SK-N-SH (cell line): ENCODE results near the gene SARS2. TPM values are rescaled to one million over a fixed set of nuclear protein-coding genes. Genes with fewer than 3 reads are reported as not detected.
"Not testable (repeated sequence)": the region's sequence is repeated elsewhere in the genome, so short reads cannot be mapped to it uniquely, and the experiment has no call there.

Experiments used
- CTCF ChIA-PET: fragments of 300-600, 350-600 bp; formaldehyde crosslinking; extraction: SDS; loops from one replicate; lab custom pipeline; 2021; lab: Yijun Ruan, JAX
- POLR2A ChIA-PET: fragments of 350-600 bp; sonication (Branson Sonifier 250); formaldehyde crosslinking; extraction: SDS; loops from one replicate; lab custom pipeline; 2020; ENCODE audit warnings: antibody characterized with exemption, inconsistent platforms; lab: Yijun Ruan, JAX
- DNase-seq: peaks from one replicate; pipeline ENCODE4 v3.0.0; 2012
- H2AFZ ChIP-seq: fragments of 200-600 bp; sonication (generic); 2 replicates; pipeline ENCODE4 v1.8.1; 2016; ENCODE audit warnings: antibody characterized with exemption, mild to moderate bottlenecking, low read depth
- H3F3A ChIP-seq: fragments of 200-600 bp; sonication (generic); replicated peaks from 2 replicates; pipeline ENCODE3; 2016; ENCODE audit warnings: antibody characterized with exemption, mild to moderate bottlenecking; ENCODE audit not compliant: insufficient read depth
- H3K27ac ChIP-seq, 2 experiments: fragments of 200-500 bp in 1 of 2; fragments of 200-600 bp in 1 of 2; sonication (Bioruptor generic) in 1 of 2; sonication (generic), shearing (Covaris generic) in 1 of 2; 2 replicates each; pipeline versions ENCODE4 v1.5.1 to v1.6.1; 2014 to 2016; ENCODE audit warnings: low read depth in 2 of 2, inconsistent platforms in 1 of 2, low read length in 1 of 2, mild to moderate bottlenecking in 1 of 2, mixed read lengths in 1 of 2
- H3K27me3 ChIP-seq: fragments of 200-600 bp; sonication (generic), shearing (Covaris generic); 2 replicates; pipeline ENCODE4 v1.6.1; 2016; ENCODE audit warnings: mixed run types; ENCODE audit not compliant: insufficient read depth
- H3K36me3 ChIP-seq, 2 experiments: fragments of 200-500 bp in 1 of 2; fragments of 200-600 bp in 1 of 2; sonication (Bioruptor generic) in 1 of 2; sonication (generic) in 1 of 2; replicated peaks in 1 of 2; 2 replicates each; pipeline versions ENCODE3 to v1.5.1; 2014 to 2016; ENCODE audit warnings: low read length in 1 of 2, mild to moderate bottlenecking in 1 of 2; ENCODE audit not compliant: insufficient read depth in 2 of 2, control insufficient read depth in 1 of 2
- H3K4me1 ChIP-seq, 2 experiments: fragments of 200-500 bp in 1 of 2; fragments of 200-600 bp in 1 of 2; sonication (Bioruptor generic) in 1 of 2; sonication (generic), shearing (Covaris generic) in 1 of 2; 2 replicates each; pipeline versions ENCODE4 v1.5.1 to v1.6.1; 2014 to 2016; ENCODE audit warnings: low read depth in 1 of 2, low read length in 1 of 2, mixed run types in 1 of 2; ENCODE audit not compliant: insufficient read depth in 2 of 2, control insufficient read depth in 1 of 2
- H3K4me2 ChIP-seq: fragments of 200-600 bp; sonication (generic), shearing (Covaris generic); 2 replicates; pipeline ENCODE4 v1.6.1; 2017; ENCODE audit warnings: mixed run types
- H3K4me3 ChIP-seq, 2 experiments: fragments of 200-500 bp in 1 of 2; fragments of 200-600 bp in 1 of 2; sonication (Bioruptor generic) in 1 of 2; sonication (generic), shearing (Covaris generic) in 1 of 2; 2 replicates each; pipeline versions ENCODE4 v1.5.1 to v1.8.1; 2014 to 2016; ENCODE audit warnings: low read depth in 2 of 2, inconsistent platforms in 1 of 2, low read length in 1 of 2, mild to moderate bottlenecking in 1 of 2, mixed read lengths in 1 of 2, moderate library complexity in 1 of 2
- H3K79me2 ChIP-seq: fragments of 200-600 bp; sonication (generic); 2 replicates; pipeline ENCODE4 v1.8.1; 2017; ENCODE audit warnings: mild to moderate bottlenecking; ENCODE audit not compliant: insufficient read depth
- H3K9ac ChIP-seq: fragments of 200-600 bp; sonication (generic); 2 replicates; pipeline ENCODE4 v1.6.1; 2017; ENCODE audit warnings: mixed run types
- H3K9me2 ChIP-seq: fragments of 200-600 bp; sonication (generic); 2 replicates; pipeline ENCODE4 v1.6.1; 2017; ENCODE audit warnings: mixed run types
- H3K9me3 ChIP-seq: fragments of 200-600 bp; sonication (generic); 2 replicates; pipeline ENCODE4 v1.6.1; 2017; ENCODE audit warnings: mixed run types, mild to moderate bottlenecking, moderate library complexity
- H4K20me1 ChIP-seq: fragments of 200-600 bp; sonication (generic); 2 replicates; pipeline ENCODE4 v1.6.1; 2017; ENCODE audit warnings: mild to moderate bottlenecking, mixed run types; ENCODE audit not compliant: insufficient read depth
- CHD2 ChIP-seq: fragments of 150-350 bp; IDR thresholded peaks from 2 replicates; pipeline ENCODE4 v1.6.1; 2018; ENCODE audit warnings: low read length; ENCODE audit not compliant: partially characterized antibody
- FOSL2 ChIP-seq: IDR thresholded peaks from 2 replicates; pipeline ENCODE4 v1.4.0; 2012; ENCODE audit warnings: low read depth, mild to moderate bottlenecking, moderate library complexity, borderline replicate concordance
- FOXJ3 ChIP-seq: sonication (generic); formaldehyde crosslinking; IDR thresholded peaks from 2 replicates; pipeline ENCODE4 v1.5.1; 2020; ENCODE audit warnings: mild to moderate bottlenecking, missing genetic modification reagents
- GABPA ChIP-seq: IDR thresholded peaks from 2 replicates; pipeline ENCODE4 v1.4.0; 2012; ENCODE audit warnings: low read depth, mild to moderate bottlenecking
- GATA2 ChIP-seq: sonication (generic); formaldehyde crosslinking; IDR thresholded peaks from 2 replicates; pipeline ENCODE4 v1.5.0; 2020; ENCODE audit warnings: mild to moderate bottlenecking, missing genetic modification reagents
- JUND ChIP-seq: IDR thresholded peaks from 2 replicates; pipeline ENCODE4 v1.4.0; 2012
- NFIC ChIP-seq: IDR thresholded peaks from 2 replicates; pipeline ENCODE4 v1.4.0; 2012; ENCODE audit warnings: borderline replicate concordance
- NRF1 ChIP-seq: IDR thresholded peaks from 2 replicates; pipeline ENCODE4 v1.6.1; 2012; ENCODE audit warnings: low read depth, mild to moderate bottlenecking, low read length
- RAD21 ChIP-seq: IDR thresholded peaks from 2 replicates; pipeline ENCODE4 v1.6.1; 2012; ENCODE audit warnings: mild to moderate bottlenecking, low read length
- RCOR1 ChIP-seq: fragments of 150-350 bp; IDR thresholded peaks from 2 replicates; pipeline ENCODE4 v1.6.1; 2017; ENCODE audit warnings: antibody characterized with exemption, low read length
- RXRA ChIP-seq: IDR thresholded peaks from 2 replicates; pipeline ENCODE4 v1.4.0; 2012; ENCODE audit warnings: low read depth, mild to moderate bottlenecking, borderline replicate concordance
- SMC3 ChIP-seq: IDR thresholded peaks from 2 replicates; pipeline ENCODE4 v1.6.1; 2012; ENCODE audit warnings: low read depth, low read length, improper control_type of control experiment
- TAF1 ChIP-seq: IDR thresholded peaks from 2 replicates; pipeline ENCODE4 v1.6.1; 2012; ENCODE audit warnings: low read depth, mild to moderate bottlenecking, low read length, moderate library complexity, borderline replicate concordance
- WGBS: methylation state at CpG from one replicate; pipeline ENCODE4 v1.1.6; 2017; ENCODE audit warnings: low lambda C conversion rate; 5-methylcytosine and 5-hydroxymethylcytosine counted together
- polyA plus RNA-seq, 3 experiments: library from polyadenylated mRNA; depleted of rRNA; stranded (reverse); fragments of >200 nt; gene quantifications; 2 replicates each; pipeline ENCODE4 v1.2.3, GENCODE V29; 2012
- TF ChIP-seq, protein P1 (sequence below): IDR thresholded peaks from 2 replicates; pipeline ENCODE4 v1.4.0; 2012; ENCODE audit warnings: low read depth
- TF ChIP-seq, protein P2 (sequence below): fragments of 150-350 bp; IDR thresholded peaks from 2 replicates; pipeline ENCODE4 v1.6.1; 2016; ENCODE audit warnings: mild to moderate bottlenecking, low read depth, low read length
- TF ChIP-seq, protein P3 (sequence below): IDR thresholded peaks from 2 replicates; pipeline ENCODE4 v1.4.0; 2012; ENCODE audit warnings: low read depth, borderline replicate concordance

SARS2 gene
- polyA plus RNA-seq, 1 of the 3 experiments (the other 2 are of a cell fraction): 36.5 TPM

DNA sequence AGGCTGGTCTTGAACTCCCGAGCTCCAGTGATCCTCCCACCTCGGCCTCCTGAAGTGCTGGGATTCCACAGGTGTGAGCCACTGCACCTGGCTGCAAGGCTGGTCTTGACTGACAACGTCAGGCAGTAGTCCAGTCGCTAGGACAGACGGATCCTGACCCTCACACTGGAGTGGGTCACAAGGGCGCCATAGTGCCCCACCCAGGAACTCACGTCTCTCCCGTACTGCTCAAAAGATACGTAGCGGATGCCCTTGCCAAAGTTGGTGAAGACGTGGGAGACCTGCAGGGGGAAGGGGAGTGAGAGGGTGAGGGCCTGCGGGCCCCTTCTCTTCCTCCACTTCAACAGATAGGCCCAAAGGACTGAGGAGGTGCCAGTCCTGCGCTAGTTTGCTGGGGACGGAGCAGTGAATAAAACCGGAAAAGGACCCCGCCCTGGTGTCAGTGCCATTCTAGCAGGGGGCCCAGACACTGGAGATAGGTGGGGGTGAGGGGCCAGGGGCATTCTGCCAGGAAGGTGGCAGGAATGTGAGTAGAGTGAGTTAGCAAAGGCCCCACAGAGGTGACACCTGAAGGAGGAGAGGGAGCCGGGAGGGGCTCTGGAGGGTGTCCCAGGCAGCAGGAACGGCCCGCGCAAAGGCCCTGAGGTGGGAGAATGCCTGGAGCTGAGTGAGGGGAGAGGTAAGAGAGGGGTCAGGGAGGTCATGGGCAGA, 12.1 kb upstream of the SARS2 start:
- H3K9me2 ChIP-seq: no peaks in the 10 kb centered on the region
- H4K20me1 ChIP-seq: no peaks in the 10 kb centered on the region
- H3K27me3 ChIP-seq: no peaks in the 10 kb centered on the region
- H3K27ac ChIP-seq: no peak overlapping the region
- H3K4me1 ChIP-seq: peaks cover 7 to 12% of the 10 kb centered on the region in 2 experiments; a peak in 2 of 4 replicates
- H3K4me2 ChIP-seq: no peak overlapping the region
- ChIA-PET CTCF (interaction anchor here (1.0 kb wide), 1 partner anchor 73 kb away, joined by 3 read pairs; no protein-coding TSS in a partner anchor), POLR2A (interaction anchor here (1.0 kb wide), 1 partner anchor 12 kb away, joined by 3 read pairs; the partner anchor contains the start of genes MRPS12 and SARS2)
- peaks cover 10% of the 10 kb centered on the region for H3F3A ChIP-seq
- no peaks in the 10 kb centered on the region for H3K9me3 ChIP-seq
- H3K36me3 ChIP-seq: peaks cover 5 to 15% of the 10 kb centered on the region in 2 experiments
- TF ChIP-seq SMC3 (no peak), RXRA (no peak), GATA2 (CRISPR knock-in tag) (no peak), CHD2 (no peak), RAD21 (no peak), TAF1 (no peak), JUND (no peak), NFIC (no peak), FOXJ3 (CRISPR knock-in tag) (no peak)
- TF ChIP-seq, protein P1, sequence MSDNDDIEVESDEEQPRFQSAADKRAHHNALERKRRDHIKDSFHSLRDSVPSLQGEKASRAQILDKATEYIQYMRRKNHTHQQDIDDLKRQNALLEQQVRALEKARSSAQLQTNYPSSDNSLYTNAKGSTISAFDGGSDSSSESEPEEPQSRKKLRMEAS: no peak
- H2AFZ ChIP-seq: no peak overlapping the region
- H3K79me2 ChIP-seq: no peaks in the 10 kb centered on the region
- no peak overlapping the region for H3K9ac ChIP-seq
- DNase-seq: no peak
- no peak overlapping the region for H3K4me3 ChIP-seq
- 92% methylated on average over 19 of the region's 20 CpGs for WGBS

DNA sequence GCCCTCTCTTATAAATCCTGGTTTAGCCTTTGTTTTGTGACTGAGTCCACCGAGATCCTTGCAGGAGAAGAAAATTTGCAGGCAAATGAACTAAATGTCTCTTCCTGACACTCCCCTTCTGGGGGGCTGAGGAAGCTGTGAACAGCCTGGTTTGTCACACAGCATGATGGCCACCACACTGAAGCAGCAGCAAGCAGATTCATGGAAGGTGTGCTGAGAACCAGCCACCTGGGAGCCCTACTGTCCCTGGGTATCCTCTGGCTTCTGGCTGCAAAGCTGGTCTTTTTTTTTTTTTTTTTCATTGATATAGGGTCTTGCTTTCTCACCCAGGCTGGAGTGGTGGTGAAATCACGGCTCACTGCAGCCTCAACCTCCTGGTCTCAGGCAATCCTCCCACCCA, 11.4 kb upstream of the SARS2 start:
- no peaks in the 10 kb centered on the region for H3K27me3 ChIP-seq
- H3K9me3 ChIP-seq: no peaks in the 10 kb centered on the region
- H3F3A ChIP-seq: peaks cover 7% of the 10 kb centered on the region
- no peaks in the 10 kb centered on the region for H4K20me1 ChIP-seq
- peaks cover 7 to 12% of the 10 kb centered on the region in 2 experiments; a peak in 3 of 4 replicates for H3K4me1 ChIP-seq
- no peak for TF ChIP-seq NFIC
- no peak for TF ChIP-seq FOSL2
- TF ChIP-seq RCOR1: no peak
- no peak for TF ChIP-seq NRF1
- no peak for TF ChIP-seq CHD2
- no peak for TF ChIP-seq GABPA
- TF ChIP-seq, protein P2, sequence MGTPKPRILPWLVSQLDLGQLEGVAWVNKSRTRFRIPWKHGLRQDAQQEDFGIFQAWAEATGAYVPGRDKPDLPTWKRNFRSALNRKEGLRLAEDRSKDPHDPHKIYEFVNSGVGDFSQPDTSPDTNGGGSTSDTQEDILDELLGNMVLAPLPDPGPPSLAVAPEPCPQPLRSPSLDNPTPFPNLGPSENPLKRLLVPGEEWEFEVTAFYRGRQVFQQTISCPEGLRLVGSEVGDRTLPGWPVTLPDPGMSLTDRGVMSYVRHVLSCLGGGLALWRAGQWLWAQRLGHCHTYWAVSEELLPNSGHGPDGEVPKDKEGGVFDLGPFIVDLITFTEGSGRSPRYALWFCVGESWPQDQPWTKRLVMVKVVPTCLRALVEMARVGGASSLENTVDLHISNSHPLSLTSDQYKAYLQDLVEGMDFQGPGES: no peak
- TF ChIP-seq, protein P3, sequence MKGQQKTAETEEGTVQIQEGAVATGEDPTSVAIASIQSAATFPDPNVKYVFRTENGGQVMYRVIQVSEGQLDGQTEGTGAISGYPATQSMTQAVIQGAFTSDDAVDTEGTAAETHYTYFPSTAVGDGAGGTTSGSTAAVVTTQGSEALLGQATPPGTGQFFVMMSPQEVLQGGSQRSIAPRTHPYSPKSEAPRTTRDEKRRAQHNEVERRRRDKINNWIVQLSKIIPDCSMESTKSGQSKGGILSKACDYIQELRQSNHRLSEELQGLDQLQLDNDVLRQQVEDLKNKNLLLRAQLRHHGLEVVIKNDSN: no peak
- TF ChIP-seq, all 33 proteins: peak for 0
- no peaks in the 10 kb centered on the region for H3K9me2 ChIP-seq
- H3K4me3 ChIP-seq: no peak overlapping the region
- no peak overlapping the region for H3K4me2 ChIP-seq
- peaks cover 4 to 12% of the 10 kb centered on the region in 2 experiments for H3K36me3 ChIP-seq
- no peak overlapping the region for H3K27ac ChIP-seq
- 85% methylated on average over 2 of the region's 2 CpGs for WGBS
- no peak overlapping the region for H2AFZ ChIP-seq
- ChIA-PET POLR2A (interaction anchor here (1.0 kb wide), 1 partner anchor 11 kb away, joined by 3 read pairs; the partner anchor contains the start of genes MRPS12 and SARS2), CTCF (interaction anchor here (1.0 kb wide), 1 partner anchor 73 kb away, joined by 3 read pairs; no protein-coding TSS in a partner anchor)
- H3K9ac ChIP-seq: no peak overlapping the region
- no peak for DNase-seq
- no peaks in the 10 kb centered on the region for H3K79me2 ChIP-seq

DNA sequence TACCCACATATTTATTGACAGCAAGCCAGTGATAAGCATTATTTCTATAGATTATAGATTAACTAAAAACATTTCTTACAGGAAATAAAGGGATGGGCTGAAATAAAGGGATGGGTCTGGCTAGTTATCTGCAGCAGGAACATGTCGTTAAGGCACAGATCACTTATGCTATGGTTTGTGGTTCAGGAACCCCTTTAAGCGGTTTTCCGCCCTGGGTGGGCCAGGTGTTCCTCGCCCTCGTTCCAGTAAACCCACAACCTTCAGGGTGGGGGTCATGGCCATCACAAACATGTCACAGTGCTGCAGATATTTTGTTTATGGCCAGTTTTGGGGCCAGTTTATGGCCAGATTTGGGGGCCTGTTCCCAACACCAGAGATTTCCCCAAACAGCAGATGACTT, 10.9 kb upstream of the SARS2 start:
- H2AFZ ChIP-seq, H3K9ac ChIP-seq, DNase-seq, POLR2A ChIA-PET, H3K27me3 ChIP-seq, H3K4me2 ChIP-seq, H3K36me3 ChIP-seq, H3K4me3 ChIP-seq, H3K27ac ChIP-seq, H3K9me2 ChIP-seq, H3K79me2 ChIP-seq, H4K20me1 ChIP-seq, H3F3A ChIP-seq, H3K9me3 ChIP-seq: not testable (repeated sequence)
- CTCF ChIA-PET: interaction anchor here (1.0 to 2.2 kb wide), 3 partner anchors 11 to 72 kb away, joined by 3 to 12 read pairs (median 6); partner anchors contain the start of genes MRPS12 and SARS2
- 95% methylated on average over 5 of the region's 5 CpGs for WGBS
- peaks cover 7 to 14% of the 10 kb centered on the region in 2 experiments; a peak in 3 of 4 replicates for H3K4me1 ChIP-seq
